OCI-LY1 (cell line): Measurements from ENCODE around the gene ROCK2.

Source experiments
- H2AFZ ChIP-seq: fragments of 200-600 bp; sonication (generic), shearing (Covaris generic); 2 replicates; pipeline ENCODE4 v1.6.0; 2014; ENCODE audit warnings: antibody characterized with exemption, mild to moderate bottlenecking, low read length
- H3F3A ChIP-seq: fragments of 200-600 bp; sonication (generic), shearing (Covaris generic); 2 replicates; pipeline ENCODE4 v1.6.0; 2014; ENCODE audit warnings: mild to moderate bottlenecking, antibody characterized with exemption, low read length, moderate library complexity; ENCODE audit not compliant: insufficient read depth
- H3K27ac ChIP-seq: fragments of 200-600 bp; sonication (generic); 2 replicates; pipeline ENCODE4 v1.5.1; 2014; ENCODE audit warnings: low read length, mixed run types, mild to moderate bottlenecking, low read depth; ENCODE audit not compliant: poor library complexity, severe bottlenecking
- H3K27me3 ChIP-seq: fragments of 200-600 bp; sonication (generic); 2 replicates; pipeline ENCODE4 v1.6.0; 2014; ENCODE audit warnings: antibody characterized with exemption, mild to moderate bottlenecking, low read length, moderate library complexity; ENCODE audit not compliant: insufficient read depth
- H3K36me3 ChIP-seq: fragments of 200-600 bp; sonication (generic); 2 replicates; pipeline ENCODE4 v1.6.1; 2014; ENCODE audit warnings: mild to moderate bottlenecking, antibody characterized with exemption, low read length, moderate library complexity, mixed read lengths; ENCODE audit not compliant: insufficient read depth
- H3K4me1 ChIP-seq: fragments of 200-600 bp; sonication (generic); 2 replicates; pipeline ENCODE4 v1.5.1; 2014; ENCODE audit warnings: mild to moderate bottlenecking, low read length, moderate library complexity; ENCODE audit not compliant: insufficient read depth, severe bottlenecking
- H3K4me2 ChIP-seq: fragments of 200-600 bp; sonication (generic), shearing (Covaris generic); 2 replicates; pipeline ENCODE4 v1.6.1; 2014; ENCODE audit warnings: low read length
- H3K4me3 ChIP-seq: fragments of 200-600 bp; sonication (generic); 2 replicates; pipeline ENCODE4 v1.5.1; 2014; ENCODE audit warnings: low read length, low read depth, mild to moderate bottlenecking, mixed read lengths; ENCODE audit not compliant: poor library complexity, severe bottlenecking
- H3K79me2 ChIP-seq: fragments of 200-600 bp; shearing (Covaris generic); 2 replicates; pipeline ENCODE4 v1.6.1; 2016; ENCODE audit warnings: mixed run types, low read length, mixed read lengths; ENCODE audit not compliant: insufficient read depth
- H3K9ac ChIP-seq: fragments of 200-600 bp; sonication (generic), shearing (Covaris generic); 2 replicates; pipeline ENCODE4 v1.6.1; 2014; ENCODE audit warnings: mild to moderate bottlenecking, low read length, mixed read lengths
- H3K9me2 ChIP-seq: fragments of 200-600 bp; sonication (generic), shearing (Covaris generic); 2 replicates; pipeline ENCODE4 v1.6.1; 2014; ENCODE audit warnings: low read depth, mild to moderate bottlenecking, low read length, mixed read lengths
- H3K9me3 ChIP-seq: fragments of 200-600 bp; shearing (Covaris generic); 2 replicates; pipeline ENCODE4 v1.6.1; 2014; ENCODE audit warnings: low read length, mixed read lengths
- H4K20me1 ChIP-seq: fragments of 200-600 bp; sonication (generic), shearing (Covaris generic); 2 replicates; pipeline ENCODE4 v1.6.0; 2016; ENCODE audit warnings: mild to moderate bottlenecking, low read length; ENCODE audit not compliant: insufficient read depth
- CTCF ChIP-seq: fragments of 200-600 bp; sonication (generic), shearing (Covaris generic); IDR thresholded peaks from 2 replicates; pipeline ENCODE4 v1.5.1; 2017; ENCODE audit warnings: mild to moderate bottlenecking, antibody characterized with exemption, low read length, moderate library complexity, mixed read lengths
- EZH2 ChIP-seq: fragments of 200-600 bp; sonication (generic), shearing (Covaris generic); IDR thresholded peaks from 2 replicates; pipeline ENCODE4 v1.8.0; 2017; ENCODE audit warnings: borderline replicate concordance, mixed run types, mild to moderate bottlenecking, antibody characterized with exemption, low read length, moderate library complexity, mixed read lengths

ROCK2 gene

GRCh38 chr2:11239666-11240462, 104.6 kb downstream of the ROCK2 start:
- no peaks in the 10 kb centered on the region for H3F3A ChIP-seq
- H3K9ac ChIP-seq = no peak overlapping the region
- H3K9me3 ChIP-seq = no peaks in the 10 kb centered on the region
- H3K36me3 ChIP-seq = peaks cover 3% of the 10 kb centered on the region; the same call in 1 of the 2 replicates
- TF ChIP-seq EZH2 (no peak), CTCF (no peak)
- no peaks in the 10 kb centered on the region for H3K9me2 ChIP-seq
- H3K4me3 ChIP-seq = no peak overlapping the region
- no peaks in the 10 kb centered on the region for H3K79me2 ChIP-seq
- H3K27ac ChIP-seq = no peak overlapping the region
- H4K20me1 ChIP-seq = no peaks in the 10 kb centered on the region
- no peaks in the 10 kb centered on the region for H3K27me3 ChIP-seq
- no peaks in the 10 kb centered on the region for H3K4me1 ChIP-seq
- H2AFZ ChIP-seq = no peak overlapping the region
- no peak overlapping the region for H3K4me2 ChIP-seq

GRCh38 chr2:11239147-11239546, 105.3 kb downstream of the ROCK2 start:
- H4K20me1 ChIP-seq = no peaks in the 10 kb centered on the region
- H3K9me3 ChIP-seq = no peaks in the 10 kb centered on the region
- H2AFZ ChIP-seq = no peak overlapping the region
- no peaks in the 10 kb centered on the region for H3K4me1 ChIP-seq
- no peaks in the 10 kb centered on the region for H3K9me2 ChIP-seq
- H3K4me2 ChIP-seq = no peak overlapping the region
- no peak overlapping the region for H3K9ac ChIP-seq
- H3K79me2 ChIP-seq = no peaks in the 10 kb centered on the region
- TF ChIP-seq EZH2 (no peak), CTCF (no peak)
- H3F3A ChIP-seq = no peaks in the 10 kb centered on the region
- no peak overlapping the region for H3K27ac ChIP-seq
- H3K36me3 ChIP-seq = peaks cover 3% of the 10 kb centered on the region; the same call in 1 of the 2 replicates
- no peaks in the 10 kb centered on the region for H3K27me3 ChIP-seq
- H3K4me3 ChIP-seq = no peak overlapping the region

- Histone ChIP-seq H3K4me2 (no peak overlapping the region), H3K9me2 (no peaks in the 10 kb centered on the region), H3K27ac (no peak overlapping the region), H3K27me3 (no peaks in the 10 kb centered on the region), H3K9ac (no peak overlapping the region), H4K20me1 (no peaks in the 10 kb centered on the region), H3K36me3 (peaks cover 3% of the 10 kb centered on the region; the same call in 1 of the 2 replicates), H3K4me3 (no peak overlapping the region), H3K9me3 (no peaks in the 10 kb centered on the region), H3K79me2 (no peaks in the 10 kb centered on the region), H2AFZ (no peak overlapping the region), H3K4me1 (peaks cover 7% of the 10 kb centered on the region), H3F3A (no peaks in the 10 kb centered on the region)
- no peak for TF ChIP-seq CTCF
- no peak for TF ChIP-seq EZH2
These were observed 107.3 kb downstream of the ROCK2 start for GRCh38 chr2:11237122-11237521.
